NCI-H2081 (cell line): ENCODE data around the gene MSH3.
"Not testable (repeated sequence)": the region's sequence is repeated elsewhere in the genome, so short reads cannot be mapped to it uniquely, and the experiment has no call there.

Source experiments
- DNase-seq, 2 experiments: peaks; one replicate each; lab custom pipeline; 2025; lab: John Stamatoyannopoulos, UW

MSH3 gene

DNA sequence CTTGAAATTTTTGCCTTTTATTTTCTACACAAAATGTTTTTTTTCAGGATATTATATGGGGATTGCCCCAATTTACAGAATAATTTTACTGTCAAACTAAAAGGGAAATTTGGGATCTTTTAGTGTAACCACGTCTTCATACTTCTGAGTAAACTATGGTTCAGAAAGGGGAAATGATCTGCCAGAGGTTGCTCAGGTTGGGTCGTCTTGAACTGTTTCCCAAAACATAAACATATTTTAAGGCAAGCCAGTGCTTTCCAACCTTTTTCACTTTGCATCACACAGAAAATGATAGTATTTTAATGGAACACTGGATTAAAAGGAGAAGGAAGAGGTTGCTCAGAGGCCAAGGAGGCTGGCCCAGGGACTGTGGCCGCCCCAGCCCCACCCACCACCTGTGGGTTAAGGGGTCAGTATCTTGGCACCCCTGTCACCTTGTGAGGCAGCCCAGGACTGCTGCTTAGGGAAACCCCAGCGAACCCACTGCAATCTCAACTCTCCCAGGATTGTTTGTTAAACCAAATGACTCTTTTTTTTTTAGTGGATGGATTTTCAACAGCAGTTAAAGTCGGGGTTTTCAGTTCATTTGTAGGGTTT is 143.1 kb downstream of the MSH3 start:
- DNase-seq: no peak

DNA sequence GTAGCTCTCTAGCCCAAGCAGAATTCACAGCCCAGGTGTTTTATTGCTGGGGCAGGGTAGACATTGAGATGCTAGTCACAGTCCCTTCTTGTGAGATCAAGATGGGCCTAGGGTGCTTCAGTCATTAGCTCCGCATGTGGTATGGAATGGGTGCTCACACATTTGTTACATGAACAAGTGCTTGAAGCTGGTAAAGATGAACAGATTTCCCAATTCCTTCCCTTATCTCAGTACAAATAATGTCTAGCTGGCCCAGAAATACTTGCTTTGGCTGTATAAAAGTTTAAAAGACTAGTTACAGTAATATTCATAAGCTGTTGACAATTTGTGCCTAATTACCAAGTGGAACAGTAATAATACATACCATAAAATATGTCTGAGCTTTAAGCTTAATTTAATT is 143.7 kb downstream of the MSH3 start:
- DNase-seq: no peak

DNA sequence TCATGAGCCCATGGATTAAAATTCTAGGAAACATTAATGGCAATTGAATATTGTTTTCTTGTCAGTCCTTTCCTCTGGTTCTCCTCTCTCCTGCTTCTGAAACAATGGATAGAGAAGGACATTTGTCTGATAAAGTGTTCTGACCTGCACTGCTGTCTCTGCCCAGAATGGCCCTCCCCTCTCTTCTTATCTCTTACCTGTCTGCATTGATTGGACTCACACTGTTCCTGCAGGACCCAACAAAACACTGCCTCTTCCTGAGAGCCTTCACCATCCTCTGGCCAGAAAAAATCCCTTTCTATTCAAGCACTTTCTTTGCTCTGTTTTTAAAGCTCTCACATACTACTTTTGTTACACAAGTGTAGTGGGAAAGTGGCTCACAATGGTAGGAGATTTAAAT is 144.2 kb downstream of the MSH3 start:
- DNase-seq: no peak

DNA sequence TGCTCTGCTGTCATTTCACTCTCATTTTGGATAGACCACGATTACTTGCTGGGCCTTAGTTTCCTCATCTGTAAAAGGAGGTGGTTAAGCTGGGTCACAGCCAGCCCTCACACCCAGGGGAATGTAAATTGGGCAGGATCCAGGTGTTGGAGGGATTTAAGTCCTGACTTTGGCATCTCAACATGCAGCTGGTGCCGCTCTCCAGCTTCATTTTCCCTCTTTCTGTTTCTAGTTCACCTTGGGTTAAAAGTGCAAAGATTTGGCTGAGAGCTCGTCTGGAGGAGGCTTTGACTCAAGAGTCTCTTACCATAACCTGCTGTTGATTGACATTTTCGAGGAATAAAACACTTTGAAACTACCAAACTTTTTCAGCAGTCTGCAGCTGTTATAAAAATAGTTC is 144.6 kb downstream of the MSH3 start:
- DNase-seq: no peak

DNA sequence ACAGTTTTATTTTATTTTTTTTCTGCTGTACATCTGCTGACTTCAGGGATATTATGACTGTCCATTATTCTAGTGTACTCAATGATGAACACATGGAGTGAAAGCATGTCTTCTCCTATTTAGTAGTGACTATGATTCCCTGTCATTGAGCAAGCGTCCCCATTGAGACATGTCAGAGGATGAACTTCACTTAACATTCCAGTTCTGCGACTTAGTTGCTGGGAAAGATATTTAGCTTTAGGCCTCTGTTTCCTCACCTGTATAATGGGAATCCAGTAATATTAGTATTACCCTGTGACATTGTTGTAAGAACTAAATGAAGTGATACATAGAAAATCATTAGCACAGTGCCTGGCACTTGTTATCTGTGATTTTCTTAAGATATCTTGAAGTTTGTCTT is 145.1 kb downstream of the MSH3 start:
- DNase-seq: no peak

DNA sequence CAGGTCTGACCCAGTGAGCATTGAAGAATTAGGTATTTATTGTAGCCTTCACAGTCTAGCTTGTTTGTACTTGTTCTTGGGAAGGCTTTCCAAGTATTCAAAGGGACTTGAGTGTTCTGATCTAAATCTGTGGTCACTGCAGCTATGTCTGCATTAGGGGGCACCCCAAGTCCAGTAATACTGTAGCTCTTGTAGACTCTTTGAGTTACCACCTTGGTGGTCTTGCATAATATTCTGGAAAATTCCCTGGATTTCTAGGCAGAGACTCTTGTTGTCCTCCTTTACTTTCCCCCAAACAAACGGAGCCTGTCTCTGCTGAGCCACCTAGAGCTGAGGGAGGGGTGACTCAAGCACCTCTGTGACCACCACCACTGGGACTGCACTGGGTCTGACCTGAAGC is 149.9 kb downstream of the MSH3 start:
- DNase-seq: no peak

DNA sequence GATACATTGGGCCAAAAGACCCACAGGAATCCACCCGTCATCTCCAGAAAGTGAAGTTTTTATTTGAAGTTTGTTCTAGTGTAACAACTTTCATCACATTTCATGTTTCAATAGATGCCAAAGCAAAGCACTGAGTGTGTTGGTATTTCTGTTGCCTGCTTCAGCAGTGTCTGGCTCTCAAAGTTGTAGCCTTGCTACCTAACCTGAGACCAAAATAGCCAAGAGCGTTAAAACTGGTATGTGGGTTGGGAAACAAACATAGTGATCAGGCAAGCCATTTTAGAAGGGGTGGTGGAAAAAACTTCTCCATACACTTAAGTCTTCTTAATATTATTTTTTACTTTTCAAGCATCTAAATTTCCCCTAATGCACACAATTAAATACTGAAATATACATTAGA is 150.6 kb downstream of the MSH3 start:
- no peak for DNase-seq

DNA sequence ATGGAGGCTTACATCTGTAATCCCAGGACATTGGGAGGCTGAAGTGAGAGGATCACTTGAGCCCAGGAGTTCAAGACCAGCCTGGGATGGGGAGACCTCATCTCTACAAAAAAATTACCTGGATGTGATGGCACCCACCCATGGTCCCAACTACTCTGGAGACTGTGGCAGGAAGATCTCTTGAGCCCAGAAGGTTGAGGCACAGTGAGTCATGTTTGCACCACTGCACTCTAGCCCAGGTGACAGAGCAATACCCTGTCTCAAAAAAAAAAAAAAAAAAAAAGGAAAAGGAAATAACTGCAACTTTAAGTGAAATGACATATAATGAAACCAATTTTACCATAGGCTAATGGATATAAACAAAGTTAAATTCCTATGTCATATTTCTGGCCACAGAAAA is 152.5 kb downstream of the MSH3 start:
- DNase-seq: no peak

DNA sequence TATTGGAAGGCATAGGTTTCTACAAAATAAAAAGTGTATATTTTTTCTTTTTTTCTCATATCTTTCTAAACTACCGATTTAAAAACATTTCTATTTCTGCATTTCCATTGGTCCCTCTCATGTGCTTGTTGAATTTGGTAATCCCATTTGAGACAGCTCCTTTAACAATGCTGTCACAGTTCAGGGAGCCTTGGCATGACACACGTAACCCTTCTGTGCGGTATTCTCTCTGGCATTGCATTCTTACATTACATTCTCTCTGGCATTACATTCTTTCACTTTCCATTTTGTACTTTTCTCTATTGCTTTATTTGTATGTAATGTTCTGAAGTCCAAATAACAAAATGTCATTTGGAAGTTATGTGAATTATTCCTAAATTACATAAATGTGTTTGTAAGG is 155.0 kb downstream of the MSH3 start:
- no peak for DNase-seq

DNA sequence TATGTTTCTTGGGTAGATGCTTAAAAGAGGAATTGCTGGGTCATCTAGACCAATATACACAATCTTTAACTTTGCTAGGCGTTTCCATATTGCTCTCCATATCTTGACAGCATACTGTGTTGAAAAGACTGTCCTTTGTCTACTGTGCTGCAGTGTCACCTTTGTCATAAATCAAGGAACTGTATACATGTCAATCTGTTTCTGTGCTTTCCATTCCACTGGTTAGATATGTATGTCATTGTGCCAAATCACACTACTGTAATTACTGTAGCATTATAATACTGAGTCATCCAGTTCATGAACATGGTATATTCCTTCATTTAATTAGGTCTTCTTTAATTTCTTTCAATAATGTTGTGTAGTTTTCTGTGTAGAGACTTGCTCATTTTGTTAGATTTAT is 156.0 kb downstream of the MSH3 start:
- no peak for DNase-seq

DNA sequence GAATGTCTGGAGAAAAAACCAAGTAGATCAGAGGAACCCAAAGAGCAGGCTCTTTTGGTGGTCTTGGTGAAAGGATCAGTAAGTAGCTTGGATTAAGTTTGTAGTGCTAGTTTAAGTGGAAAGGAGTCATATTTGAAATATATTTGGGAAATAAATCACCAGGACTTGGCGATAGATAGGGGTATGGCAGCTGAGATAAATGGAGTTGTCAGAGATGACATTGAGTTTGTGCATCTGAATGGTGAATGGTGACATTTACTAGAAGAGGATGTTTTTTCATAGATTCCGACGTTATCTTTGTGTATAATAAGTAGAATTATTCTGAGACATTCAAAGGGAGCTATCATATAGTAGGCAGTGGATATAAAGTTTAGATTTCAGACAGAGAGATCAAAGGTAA is 162.1 kb downstream of the MSH3 start:
- no peak for DNase-seq

DNA sequence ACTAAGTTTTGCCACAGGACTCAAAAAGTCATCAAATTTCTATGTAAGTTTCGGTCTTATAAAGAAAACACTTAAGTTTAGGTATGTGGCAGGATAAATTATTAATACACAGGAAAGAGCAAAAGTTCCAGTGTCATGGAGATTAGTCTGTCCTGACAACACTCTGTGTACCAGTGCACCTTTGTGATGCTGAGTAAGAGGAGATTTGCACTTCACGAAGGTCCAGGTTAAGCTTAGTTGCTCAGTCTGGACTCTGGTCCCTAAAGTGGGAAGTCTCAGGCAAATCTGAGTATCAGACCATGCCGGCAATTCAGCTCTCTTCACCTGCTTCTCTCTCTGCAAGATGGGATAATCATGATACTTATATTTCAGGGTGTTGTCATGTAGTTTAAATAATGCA is 166.2 kb downstream of the MSH3 start:
- DNase-seq: no peak

DNA sequence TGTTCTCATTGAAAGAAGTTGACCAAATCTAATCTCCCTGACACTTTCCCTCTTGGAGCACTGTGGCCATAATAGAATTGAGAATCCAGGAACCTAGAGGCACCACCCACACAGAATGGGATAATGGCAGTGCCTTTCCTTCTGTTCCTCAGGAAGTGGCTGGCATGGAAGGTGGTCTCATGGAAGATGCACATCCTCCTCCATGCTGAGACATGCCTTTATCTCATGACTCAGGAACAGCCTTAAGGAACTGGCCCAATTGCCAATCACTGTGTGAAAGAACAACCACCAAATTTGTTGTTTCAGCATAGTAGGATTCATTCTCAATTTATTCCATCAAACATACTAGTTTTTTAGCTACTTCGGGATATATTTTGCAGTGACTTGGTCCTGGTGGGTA is 168.2 kb downstream of the MSH3 start:
- no peak for DNase-seq

DNA sequence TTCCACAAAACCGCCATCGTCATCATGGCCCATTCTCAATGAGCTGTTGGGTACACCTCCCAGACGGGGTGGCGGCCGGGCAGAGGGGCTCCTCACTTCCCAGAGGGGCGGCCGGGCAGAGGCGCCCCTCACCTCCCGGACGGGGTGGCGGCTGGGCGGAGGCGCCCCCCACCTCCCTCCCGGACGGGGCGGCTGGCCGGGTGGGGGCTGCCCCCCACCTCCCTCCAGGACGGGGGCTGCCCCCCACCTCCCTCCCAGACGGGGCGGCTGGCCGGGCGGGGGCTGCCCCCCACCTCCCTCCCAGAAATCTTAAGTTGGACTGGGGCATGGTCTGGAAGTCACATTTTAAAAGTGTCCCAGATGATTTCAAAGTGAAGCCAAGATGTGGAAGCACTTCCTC is 169.7 kb downstream of the MSH3 start:
- DNase-seq: not testable (repeated sequence)

DNA sequence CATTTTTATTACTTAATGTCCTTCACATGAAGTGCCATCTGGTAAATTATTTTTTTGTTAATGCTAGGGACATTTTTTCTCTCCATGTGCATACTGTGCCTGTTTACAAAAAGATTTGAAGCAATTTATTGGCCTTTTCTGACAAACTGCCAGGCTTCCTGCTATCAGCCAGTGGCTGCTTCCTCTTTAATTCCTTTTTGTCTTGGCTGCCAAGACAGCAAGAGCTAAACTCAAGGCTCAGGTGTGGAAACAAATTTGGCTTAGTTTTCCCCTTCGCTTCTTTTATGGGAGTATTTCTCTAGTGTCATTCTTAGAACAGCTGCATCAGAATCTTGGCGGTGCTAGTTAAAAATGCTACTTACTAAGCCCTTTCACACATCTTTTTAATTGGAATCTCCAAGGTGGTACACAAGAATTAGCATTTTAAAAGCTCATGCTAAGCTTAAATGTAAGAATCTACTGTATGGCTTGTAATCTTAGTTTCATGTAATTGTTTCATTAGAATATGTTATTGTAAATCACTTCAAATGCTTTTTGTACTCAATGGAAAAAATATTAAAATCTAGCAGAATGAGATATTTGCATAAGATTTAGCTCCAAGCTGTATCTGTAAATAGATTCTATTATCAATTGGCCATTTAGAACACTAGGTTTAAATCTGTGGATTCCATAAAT is 171.5 kb downstream of the MSH3 start:
- DNase-seq: peak in 1 of 2 experiments; percentile 39

DNA sequence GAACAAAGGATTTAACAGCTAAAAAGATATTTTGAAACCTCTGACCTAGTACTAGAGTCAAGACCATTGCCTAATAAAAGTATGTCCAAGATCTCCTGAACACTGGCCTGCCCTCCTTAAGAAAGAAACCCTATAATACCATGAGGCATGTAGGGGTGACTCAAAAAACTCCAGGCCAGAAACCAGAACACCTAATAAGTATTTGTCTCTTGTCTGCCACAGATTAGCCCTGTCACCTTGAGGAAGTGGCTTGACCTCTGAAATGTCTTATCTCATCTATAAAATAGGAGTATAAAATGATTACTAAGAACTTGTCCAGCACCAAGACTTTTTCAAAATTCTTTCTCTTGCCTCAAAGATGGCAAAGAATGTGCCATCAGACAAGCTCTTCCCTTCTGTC is 180.3 kb downstream of the MSH3 start:
- no peak for DNase-seq

DNA sequence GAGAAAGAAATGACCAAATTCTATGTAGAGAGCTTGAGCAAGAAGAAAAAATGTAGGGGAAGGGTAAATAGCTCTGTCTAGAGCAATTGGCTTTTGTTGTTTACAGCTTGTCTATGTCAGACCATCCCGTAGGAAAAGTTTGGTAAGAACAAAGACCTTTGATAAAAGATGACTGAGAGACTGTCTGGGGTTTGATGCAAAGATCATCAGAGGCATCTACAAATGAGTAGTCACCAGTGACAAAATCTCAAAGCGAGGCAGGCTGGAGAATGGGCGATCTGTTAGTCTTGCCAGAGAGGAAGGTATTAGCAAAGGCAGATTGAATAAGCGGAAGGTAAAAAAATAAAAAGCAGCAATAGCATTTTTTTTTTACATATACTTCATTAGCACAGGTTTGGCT is 180.7 kb downstream of the MSH3 start:
- no peak for DNase-seq

DNA sequence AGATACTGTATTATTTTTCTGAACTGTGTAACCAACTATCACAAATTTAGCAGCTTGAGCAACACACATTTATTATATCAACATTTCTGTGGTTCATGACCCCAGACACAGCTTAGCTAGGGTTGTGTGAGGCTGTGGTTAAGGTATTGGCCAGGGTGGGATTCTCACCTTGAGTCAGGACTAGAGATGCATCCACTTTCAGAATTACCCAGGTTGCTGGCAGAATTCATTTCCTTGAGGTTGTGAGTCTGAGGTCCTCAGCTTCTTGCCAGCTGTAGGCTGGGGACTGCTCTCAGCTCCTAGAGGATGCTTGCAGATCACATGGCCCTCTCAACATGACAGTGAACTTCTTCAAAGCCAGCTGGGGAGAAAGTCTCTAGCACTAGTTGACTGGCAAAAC is 183.2 kb downstream of the MSH3 start:
- no peak for DNase-seq

DNA sequence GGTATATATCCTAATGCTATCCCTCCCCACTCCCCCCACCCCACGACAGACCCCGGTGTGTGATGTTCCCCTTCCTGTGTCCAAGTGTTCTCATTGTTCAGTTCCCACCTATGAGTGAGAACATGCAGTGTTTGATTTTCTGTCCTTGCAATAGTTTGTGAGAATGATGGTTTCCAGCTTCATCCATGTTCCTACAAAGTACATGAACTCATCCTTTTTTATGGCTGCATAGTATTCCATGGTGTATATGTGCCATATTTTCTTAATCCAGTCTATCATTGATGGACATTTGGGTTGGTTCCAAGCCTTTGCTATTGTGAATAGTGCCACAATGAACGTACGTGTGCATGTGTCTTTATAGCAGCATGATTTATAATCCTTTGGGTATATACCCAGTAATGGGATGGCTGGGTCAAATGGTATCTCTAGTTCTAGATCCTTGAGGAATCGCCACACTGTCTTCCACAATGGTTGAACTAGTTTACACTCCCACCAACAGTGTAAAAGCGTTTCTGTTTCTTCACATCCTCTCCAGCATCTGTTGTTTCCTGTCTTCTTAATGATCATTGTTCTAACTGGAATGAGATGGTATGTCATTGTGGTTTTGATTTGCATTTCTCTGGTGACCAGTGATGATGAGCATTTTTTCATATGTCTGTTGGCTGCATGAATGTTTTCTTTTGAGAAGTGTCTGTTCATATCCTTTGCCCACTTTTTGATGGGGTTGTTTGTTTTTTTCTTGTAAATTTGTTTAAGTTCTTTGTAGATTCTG is 186.8 kb downstream of the MSH3 start:
- not testable (repeated sequence) for DNase-seq

DNA sequence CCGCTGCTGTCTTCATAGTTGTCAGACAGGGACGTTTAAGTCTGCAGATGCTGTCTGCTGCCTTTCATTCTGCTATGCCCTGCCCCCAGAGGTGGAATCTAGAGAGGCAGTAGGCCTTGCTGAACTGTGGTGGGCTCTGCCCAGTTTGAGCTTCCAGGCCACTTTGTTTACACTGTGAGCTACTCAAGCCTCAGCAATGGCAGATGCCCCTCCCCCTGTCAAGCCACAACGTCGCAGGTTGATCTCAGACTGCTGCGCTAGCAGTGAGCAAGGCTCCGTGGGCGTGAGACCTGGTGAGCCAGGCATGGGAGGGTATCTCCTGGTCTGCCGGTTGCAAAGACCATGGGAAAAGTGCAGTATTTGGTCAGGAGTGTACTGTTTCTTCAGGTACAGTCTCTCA is 192.0 kb downstream of the MSH3 start:
- not testable (repeated sequence) for DNase-seq

DNA sequence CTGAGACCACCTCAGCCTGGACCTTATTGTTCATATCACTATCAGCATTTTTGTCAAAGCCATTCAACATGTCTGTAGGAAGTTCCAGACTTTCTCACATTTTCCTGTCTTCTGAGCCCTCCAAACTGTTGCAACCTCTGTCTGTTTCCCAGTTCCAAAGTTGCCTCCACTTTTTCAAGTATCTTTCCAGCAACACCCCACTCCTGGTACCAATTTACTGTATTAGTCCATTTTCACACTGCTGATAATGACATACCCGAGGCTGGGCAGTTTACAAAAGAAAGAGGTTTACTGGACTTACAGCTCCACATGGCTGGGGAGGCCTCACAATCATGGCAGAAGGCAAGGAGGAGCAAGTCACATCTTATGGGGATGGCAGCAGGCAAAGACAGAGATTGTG is 195.7 kb downstream of the MSH3 start:
- not testable (repeated sequence) for DNase-seq

DNA sequence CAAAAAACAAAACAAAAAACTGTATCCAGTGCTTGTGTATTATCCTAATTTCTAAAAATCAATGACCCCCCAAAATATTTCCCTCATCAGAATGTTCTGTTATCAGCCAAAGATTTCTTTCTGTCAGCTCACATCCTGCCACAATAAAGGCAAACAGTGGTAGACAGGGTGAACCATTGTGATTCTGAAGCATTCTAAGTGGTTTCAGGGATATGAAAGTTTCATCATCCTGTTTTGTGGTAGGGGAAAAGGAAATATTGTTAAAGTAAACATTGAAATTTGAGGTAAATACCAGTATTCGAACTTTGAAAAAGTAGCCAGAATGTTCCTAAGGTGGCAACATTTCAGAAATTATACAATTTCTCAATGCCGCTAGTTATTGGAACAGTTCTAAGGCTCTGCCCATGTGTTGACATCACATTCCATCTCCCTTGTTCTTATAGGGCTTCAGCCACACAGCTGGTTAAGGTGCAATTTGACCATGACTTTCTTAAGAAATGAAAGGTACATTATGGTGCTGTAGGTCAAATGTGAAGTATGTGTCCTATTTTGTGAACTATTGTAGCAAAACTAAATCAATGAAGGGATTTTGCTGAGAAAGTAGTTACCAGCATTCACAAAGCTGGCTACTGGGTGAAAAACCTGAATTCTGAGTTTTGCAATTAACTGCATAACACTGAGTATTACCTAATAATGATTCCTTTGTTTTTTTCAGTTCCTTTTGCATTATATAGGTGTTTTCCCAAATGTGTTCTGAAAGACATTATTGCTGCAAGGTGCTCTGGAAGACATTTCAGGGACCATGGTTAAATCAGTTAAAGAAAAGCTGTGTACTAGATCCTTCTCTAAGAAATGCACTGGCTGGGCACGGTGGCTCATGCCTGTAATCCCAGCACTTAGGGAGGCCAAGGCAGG is 198.1 kb downstream of the MSH3 start:
- no peak for DNase-seq
